ENCODE results near the gene FHIT.

The FHIT gene

GRCh38 chr3:60046210-60046609, 1205.0 kb downstream of the FHIT start:
- no peak for DNase-seq (ENCODE audit: low read depth)

GRCh38 chr3:60045686-60046085, 1205.6 kb downstream of the FHIT start:
- no peak for DNase-seq (ENCODE audit: low read depth)

- no peak for DNase-seq (ENCODE audit: low read depth)
These were observed 1214.4 kb downstream of the FHIT start for GRCh38 chr3:60036803-60037202.

- DNase-seq (ENCODE audit: low read depth) = no peak
These were observed 1217.3 kb downstream of the FHIT start for GRCh38 chr3:60033901-60034453.

GRCh38 chr3:60030982-60031381, 1220.3 kb downstream of the FHIT start:
- DNase-seq (ENCODE audit: low read depth) = no peak

- DNase-seq (ENCODE audit: low read depth) = no peak
These were observed 1223.0 kb downstream of the FHIT start for GRCh38 chr3:60028233-60028632.

GRCh38 chr3:60027335-60027734, 1223.9 kb downstream of the FHIT start:
- no peak for DNase-seq (ENCODE audit: low read depth)

- DNase-seq (ENCODE audit: low read depth) = no peak
These were observed 1225.9 kb downstream of the FHIT start for GRCh38 chr3:60025096-60026050.

GRCh38 chr3:60024400-60024799, 1226.9 kb downstream of the FHIT start:
- no peak for DNase-seq (ENCODE audit: low read depth)

- no peak for DNase-seq (ENCODE audit: low read depth)
These were observed 1228.1 kb downstream of the FHIT start for GRCh38 chr3:60023189-60023588.

GRCh38 chr3:60017631-60018030, 1233.6 kb downstream of the FHIT start:
- no peak for DNase-seq (ENCODE audit: low read depth)

GRCh38 chr3:60015032-60015705, 1236.1 kb downstream of the FHIT start:
- no peak for DNase-seq (ENCODE audit: low read depth)

- DNase-seq (ENCODE audit: low read depth) = no peak
These were observed 1238.0 kb downstream of the FHIT start for GRCh38 chr3:60013241-60013640.

- no peak for DNase-seq (ENCODE audit: low read depth)
These were observed 1240.0 kb downstream of the FHIT start for GRCh38 chr3:60011218-60011617.

GRCh38 chr3:60010781-60011180, 1240.5 kb downstream of the FHIT start:
- DNase-seq (ENCODE audit: low read depth) = no peak

GRCh38 chr3:60009931-60010478, 1241.2 kb downstream of the FHIT start:
- no peak for DNase-seq (ENCODE audit: low read depth)

- DNase-seq (ENCODE audit: low read depth) = no peak
These were observed 1249.9 kb downstream of the FHIT start for GRCh38 chr3:60001369-60001768.

- DNase-seq (ENCODE audit: low read depth) = no peak
These were observed 1250.7 kb downstream of the FHIT start for GRCh38 chr3:60000311-60001105.

- no peak for DNase-seq (ENCODE audit: low read depth)
These were observed 1253.2 kb downstream of the FHIT start for GRCh38 chr3:59998058-59998457.

- no peak for DNase-seq (ENCODE audit: low read depth)
These were observed 1253.7 kb downstream of the FHIT start for GRCh38 chr3:59997583-59997982.

GRCh38 chr3:59996056-59996455, 1255.2 kb downstream of the FHIT start:
- DNase-seq (ENCODE audit: low read depth) = no peak

GRCh38 chr3:59995563-59995962, 1255.7 kb downstream of the FHIT start:
- no peak for DNase-seq (ENCODE audit: low read depth)

Data from ELR (cell line).